Activated CD8-positive, alpha-beta memory T cell treated with anti-CD3 and anti-CD28 coated beads for 24 hours (primary cell): ENCODE results near the gene TMEM81.

Experiments used
- DNase-seq: peaks from one replicate; pipeline ENCODE4 v3.0.0-alpha.2; 2020

TMEM81 gene

DNA sequence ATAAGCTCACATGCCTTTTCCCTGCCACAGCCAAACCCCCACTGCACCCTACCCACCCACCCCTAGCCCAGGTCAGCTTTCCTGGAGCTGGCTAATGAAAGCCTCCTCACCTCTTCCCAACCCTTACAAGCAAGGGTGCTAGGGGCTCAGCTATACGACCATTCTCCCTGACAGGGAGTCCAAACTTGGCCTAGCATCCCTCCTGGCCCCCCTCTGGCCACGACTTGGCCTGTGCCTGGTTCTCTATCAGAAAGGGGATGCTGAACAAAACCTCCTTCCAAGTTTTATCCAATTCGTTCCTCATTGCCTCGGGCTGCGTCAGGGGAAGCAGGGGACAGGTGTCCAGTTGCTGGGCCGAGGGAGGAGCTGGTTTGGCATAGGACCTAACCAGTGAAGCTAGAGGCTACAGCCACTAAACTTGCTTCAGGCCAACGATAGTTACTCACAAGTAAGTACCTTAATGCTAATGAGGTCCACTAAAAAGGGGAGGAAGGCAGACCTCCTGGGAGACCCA is 8.6 kb downstream of the TMEM81 start:
- peak; percentile 37 for DNase-seq

DNA sequence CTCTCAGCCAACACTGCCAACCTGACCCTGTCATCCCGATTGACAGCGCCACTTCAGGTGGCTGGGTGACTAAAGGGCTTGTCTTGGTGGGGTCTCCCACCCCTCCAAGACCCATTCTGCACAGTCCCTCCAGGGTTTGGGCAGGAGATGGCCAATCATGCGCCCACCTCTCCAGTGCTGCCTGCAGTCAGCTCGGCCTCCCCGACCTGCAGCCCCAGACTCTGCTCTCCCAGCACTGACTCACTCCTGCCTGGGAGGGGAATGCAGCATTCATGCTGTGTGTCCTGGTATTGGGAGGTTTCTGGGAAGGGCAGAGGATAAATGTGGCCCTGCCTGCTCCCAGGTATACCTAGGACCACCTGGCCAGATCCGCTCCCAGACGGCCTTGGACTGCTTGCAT is 9.7 kb downstream of the TMEM81 start:
- peak; percentile 35 for DNase-seq

DNA sequence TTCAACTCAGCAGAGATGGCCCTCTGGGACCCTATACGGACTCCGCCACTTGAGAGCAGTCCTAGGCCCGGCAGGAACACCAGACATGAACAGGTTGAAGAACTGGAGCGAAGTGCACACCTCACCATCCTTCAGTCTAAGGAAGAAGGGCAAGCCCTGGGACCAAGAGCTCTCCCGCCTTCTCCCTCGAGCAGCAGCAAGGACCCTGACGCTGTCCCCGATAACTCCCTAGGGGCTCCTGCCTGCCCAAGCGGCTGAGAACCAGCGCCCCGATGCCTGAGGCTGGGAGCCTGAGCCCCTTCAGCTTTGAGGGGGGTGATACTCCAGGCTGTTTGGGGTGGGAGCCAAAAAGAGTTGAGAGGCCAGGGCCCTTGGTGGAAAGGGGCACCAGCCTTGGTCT is 10.2 kb downstream of the TMEM81 start:
- DNase-seq = peak; percentile 24

DNA sequence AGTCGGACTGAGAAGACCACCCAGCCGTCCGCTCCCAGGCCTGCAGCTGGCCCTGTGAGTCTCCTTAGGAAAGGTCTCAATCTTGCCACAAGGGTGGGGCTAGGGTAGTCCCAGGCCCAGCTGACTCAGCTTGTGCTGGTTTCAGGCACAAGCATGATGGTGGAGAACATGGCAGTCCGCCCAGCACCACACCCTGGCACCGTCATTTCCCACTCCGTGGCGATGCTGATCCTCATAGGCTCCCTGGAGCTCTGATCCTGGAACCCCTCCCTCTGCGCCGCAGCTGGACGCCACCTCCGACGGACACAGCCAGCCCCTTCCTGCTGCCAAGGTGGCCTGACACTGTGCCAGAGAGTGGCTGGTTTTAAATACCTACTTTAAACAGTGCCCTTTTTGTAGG is 10.7 kb downstream of the TMEM81 start:
- no peak for DNase-seq

DNA sequence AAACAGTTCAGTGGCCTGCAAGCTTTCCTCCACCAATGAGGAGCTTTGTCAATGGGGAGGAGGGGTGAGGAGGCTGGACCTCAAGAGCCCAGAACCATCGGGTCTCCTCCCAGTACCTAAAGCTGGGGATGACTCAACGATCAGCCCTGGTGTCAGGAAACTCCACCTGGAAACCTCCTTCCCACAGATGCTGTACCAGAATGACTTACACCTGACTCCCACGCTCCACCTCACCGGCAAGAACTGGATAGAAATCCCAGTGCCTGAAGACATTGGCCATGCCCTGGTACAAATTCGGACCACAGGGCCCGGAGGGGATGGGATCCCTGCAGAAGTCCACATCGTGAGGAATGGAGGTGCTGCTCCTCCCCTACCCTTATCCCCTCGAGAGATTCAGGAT is 11.4 kb downstream of the TMEM81 start:
- no peak for DNase-seq

DNA sequence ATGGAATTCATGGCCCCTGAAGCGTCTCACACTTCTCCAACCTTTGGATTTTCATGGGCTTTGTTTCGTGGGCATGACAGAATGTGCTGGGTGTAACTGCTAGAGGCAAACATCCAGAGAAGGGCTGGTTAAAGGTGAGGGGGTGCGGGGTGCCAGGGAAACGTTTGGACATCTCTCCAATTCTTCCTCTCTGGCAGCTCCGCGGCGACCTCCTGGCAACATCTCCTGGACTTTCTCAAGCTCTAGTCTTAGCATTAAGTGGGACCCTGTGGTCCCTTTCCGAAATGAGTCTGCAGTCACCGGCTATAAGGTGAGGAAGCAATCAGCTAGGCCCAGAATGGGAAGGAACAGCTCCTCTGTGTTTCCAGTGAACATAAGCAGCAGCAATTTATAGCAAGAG is 12.0 kb downstream of the TMEM81 start:
- DNase-seq = no peak

DNA sequence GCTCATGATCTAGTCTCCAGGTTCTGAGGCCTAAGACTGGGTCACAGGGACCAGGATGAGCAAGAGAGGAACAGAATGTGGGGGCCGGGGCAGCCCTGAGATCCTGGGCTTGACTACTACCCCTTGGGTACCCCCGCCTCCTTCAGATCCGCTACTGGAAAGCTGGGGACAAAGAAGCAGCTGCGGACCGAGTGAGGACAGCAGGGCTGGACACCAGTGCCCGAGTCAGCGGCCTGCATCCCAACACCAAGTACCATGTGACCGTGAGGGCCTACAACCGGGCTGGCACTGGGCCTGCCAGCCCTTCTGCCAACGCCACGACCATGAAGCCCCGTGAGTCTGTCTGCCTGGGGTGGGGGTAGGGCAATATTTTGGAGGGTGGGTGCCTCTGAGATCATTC is 12.5 kb downstream of the TMEM81 start:
- DNase-seq = no peak

DNA sequence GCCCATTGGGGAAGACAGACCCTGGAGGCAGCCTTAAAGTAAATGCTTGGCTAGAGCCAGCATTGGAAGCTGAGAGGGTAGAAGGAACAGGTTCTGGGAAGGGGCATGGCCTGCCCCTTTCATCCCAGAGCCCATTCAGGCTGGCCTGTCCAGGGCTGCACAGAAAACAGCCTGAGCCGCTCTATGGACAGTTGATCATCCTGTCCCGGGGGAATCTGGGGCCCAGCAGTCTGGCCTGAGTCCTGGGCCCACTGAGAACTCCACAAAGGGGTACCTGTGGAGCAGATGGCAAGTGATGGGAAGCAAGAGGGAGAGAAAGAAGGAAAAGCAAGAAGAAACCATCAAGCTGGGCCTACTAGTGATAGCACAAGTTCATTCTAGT is 13.2 kb downstream of the TMEM81 start:
- no peak for DNase-seq

DNA sequence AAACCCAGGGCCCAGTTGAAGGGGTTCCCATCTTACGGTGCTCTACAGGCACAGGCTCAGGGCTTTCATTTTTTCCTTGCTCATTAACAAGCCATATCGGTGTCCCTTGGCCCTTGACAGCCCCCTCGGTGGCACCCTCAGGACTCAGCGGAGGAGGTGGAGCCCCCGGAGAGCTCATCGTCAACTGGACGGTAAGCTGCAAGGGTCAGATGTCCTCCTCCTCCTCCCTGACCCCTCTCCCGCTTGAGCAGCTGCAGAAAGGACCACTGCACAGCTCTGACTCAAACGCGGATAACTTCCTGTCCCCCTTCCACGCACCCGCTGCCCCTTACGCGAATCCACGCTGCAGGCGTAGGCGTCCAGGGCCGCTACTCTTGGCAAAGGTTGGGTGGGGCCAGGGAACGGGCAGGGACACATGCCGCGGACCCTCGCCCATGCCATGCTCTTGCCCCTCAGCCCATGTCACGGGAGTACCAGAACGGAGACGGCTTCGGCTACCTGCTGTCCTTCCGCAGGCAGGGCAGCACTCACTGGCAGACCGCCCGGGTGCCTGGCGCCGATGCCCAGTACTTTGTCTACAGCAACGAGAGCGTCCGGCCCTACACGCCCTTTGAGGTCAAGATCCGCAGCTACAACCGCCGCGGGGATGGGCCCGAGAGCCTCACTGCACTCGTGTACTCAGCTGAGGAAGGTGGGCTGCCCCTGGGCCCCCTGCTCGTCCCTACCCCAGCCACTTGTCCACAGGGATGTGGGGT is 14.7 kb downstream of the TMEM81 start:
- DNase-seq = no peak

DNA sequence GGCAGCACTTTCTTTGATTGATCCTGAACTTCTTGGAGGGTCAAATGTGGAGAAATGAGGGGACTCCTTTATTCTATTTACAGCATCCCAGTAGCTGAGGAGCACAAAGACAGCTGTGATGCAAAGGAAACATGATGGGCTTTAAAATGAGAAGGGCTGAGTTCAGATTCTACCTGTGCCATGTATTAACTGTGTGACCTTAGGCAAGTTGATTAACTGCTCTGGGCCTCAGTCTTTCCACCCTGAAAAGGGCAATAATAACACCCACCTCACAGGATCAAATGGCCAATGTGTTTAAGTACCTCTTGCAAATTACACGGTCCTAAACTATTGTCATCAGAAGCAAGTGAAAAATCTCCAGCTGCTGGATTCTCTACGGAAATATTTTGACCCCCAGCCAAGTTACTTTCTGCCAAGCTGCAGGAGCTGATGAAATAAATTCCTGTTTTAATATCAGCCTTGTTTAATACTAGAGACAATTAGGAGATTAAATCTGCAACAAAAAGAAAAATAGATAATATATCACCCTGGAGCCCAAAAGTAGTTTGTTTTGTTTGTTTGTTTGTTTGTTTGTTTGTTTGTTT is 15.7 kb downstream of the TMEM81 start:
- no peak for DNase-seq

DNA sequence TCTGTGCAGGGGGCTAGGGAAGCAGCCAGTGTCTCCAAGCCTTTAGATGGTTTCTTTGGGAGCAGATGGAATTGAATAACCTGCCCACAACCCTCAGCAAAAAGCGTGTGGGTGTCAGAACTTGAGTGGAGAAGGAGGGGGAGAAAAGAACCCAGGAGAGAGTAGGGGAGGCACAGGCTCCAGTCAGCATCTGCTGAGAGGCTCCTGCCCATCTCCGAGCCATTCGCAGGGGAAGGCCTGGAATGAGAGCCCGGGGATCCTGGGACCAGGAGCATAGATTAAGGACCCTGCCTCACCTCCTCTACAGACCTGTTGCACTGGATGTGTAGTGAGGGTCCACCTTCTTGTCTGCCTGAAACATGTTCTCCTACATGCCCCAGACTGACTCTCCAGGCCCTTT is 16.3 kb downstream of the TMEM81 start:
- no peak for DNase-seq

DNA sequence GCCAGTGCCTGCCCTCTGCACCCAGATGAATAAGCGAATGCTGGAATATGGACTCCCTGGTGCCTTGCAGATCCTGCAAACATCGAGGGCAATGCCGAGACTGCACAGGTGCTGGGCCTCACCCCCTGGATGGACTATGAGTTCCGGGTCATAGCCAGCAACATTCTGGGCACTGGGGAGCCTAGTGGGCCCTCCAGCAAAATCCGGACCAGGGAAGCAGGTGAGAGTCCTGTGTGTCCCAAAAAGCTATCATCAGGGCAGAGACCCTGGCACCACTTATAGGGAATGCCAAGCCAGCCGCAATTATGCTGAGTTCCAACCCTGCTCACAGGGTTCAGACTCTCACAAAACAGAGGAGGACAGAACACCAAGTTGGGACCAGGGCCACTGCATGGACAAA is 17.2 kb downstream of the TMEM81 start:
- DNase-seq = no peak

DNA sequence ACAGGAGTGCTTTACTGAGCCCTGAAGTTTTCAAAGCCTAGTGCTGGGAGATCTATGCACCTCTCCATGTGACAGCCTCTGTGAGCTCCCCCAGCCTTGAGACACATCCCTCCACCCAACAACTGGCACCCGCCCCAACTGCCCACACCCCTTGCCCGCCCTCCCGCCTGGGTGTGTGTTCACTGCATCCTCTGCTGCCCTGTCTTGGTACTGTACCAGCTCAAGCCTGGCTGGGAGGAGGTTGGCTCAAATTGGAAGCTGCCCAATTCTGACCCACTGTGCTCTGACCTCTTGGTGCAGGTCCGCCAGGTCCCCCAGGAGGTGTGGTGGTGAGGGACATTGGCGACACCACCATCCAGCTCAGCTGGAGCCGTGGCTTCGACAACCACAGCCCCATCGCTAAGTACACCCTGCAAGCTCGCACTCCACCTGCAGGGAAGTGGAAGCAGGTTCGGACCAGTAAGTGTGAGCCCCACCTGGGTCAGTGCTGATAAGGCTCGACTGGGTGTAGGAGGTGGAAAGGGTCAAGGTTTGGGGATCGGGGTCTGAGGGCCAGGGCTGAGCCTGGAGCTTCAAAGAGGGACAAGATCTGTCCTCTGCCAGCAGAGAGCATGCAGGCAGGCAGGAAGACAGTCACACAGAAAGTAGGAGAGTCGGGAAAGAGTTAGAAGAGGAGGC is 18.0 kb downstream of the TMEM81 start:
- DNase-seq = no peak

DNA sequence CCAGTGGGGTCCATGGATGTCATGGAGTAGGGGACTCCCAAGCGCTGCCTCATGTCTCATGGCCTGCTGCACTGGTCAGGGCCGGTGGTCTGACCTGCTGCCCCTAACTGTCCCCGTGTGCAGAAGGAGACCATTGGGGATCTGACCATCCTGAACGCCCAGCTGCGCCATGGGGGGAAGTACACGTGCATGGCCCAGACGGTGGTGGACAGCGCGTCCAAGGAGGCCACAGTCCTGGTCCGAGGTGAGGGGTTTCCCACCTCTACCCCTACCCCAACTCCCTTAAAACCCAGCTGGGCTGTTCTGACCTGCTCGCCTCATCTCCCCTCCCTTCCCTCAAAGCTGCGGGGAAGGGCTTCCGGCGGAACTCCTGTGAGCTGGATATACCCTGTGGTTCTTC is 18.6 kb downstream of the TMEM81 start:
- no peak for DNase-seq

DNA sequence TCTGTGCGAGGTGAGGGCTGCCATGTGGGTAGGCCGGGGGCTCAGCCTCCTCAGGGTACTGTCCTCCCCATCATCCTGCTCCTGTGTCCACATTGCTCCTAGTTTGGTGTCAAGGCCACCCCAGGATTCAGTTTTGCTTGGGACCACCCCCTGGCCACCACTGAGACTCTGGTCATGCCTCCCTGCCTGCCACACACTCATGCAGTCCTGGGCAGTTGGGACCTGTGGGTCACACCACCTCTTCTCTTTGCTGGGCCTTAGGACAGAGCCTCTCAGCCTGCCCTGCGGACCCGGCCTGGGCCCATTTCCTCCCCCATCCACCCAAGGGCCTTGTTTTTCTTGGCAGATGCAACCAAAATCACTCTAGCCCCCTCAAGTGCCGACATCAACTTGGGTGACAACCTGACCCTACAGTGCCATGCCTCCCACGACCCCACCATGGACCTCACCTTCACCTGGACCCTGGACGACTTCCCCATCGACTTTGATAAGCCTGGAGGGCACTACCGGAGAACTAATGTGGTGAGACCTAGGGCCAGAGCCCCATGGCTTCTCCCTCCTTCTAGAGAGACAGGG is 19.4 kb downstream of the TMEM81 start:
- DNase-seq = no peak

DNA sequence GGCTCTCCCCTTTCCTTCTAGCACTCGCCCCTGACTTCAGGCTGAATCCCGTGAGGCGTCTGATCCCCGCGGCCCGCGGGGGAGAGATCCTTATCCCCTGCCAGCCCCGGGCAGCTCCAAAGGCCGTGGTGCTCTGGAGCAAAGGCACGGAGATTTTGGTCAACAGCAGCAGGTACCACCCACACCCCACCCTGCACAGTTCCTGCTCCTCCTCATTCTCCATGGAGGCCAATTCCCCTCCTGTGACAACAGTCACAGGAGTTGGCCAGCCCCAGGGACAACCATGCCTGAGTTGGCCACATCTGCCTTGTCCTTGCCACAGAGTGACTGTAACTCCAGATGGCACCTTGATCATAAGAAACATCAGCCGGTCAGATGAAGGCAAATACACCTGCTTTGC is 20.0 kb downstream of the TMEM81 start:
- no peak for DNase-seq

DNA sequence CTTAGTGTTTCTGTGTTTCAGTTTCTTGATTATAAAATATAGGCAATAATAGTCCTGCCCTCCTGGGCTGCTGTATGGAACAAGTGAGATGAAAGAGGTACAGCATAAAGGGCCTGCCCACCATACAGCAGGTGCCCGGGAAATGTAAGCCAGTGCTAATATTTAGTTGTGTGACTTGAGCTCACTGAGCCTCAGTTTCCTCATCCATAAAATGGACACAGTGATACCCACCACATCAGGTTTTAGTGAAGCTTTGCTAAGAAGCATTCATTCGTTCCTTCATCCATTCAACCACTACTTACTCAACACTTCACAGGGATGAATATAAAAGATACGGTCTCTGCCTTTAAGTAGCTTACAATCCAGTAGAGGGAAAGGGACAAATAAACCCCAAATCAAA is 21.4 kb downstream of the TMEM81 start:
- no peak for DNase-seq

DNA sequence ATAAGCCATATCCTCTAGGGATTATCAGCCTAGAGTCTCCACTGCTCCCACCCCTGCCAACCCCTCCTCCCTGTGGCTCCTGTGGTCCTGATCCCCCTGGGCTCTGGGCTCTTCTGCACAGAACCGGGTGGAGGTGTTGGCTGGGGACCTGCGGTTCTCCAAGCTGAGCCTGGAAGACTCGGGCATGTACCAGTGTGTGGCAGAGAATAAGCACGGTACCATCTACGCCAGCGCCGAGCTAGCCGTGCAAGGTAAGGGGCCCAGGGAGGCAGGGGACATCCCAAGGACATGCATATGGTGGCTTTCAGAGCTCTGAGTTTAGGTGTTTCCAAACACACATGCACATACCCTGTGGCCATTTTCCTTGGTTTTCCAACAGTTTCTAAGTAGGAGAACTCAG is 21.9 kb downstream of the TMEM81 start:
- no peak for DNase-seq

DNA sequence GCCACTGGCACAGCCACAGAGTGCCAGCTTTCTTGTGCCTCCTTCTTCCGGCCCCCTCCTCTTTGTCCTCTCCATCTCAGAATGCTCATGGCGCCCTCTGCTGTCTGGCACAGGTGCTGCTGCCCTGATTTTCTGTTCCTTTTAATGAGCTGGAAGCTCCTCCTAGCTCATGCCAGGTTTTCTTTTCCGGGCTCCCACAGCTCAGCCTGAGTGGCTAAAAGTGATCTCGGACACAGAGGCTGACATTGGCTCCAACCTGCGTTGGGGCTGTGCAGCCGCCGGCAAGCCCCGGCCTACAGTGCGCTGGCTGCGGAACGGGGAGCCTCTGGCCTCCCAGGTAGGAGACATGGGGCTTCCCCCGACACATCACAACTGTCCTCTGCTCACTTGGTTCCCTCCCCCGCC is 22.6 kb downstream of the TMEM81 start:
- DNase-seq = peak; percentile 85

DNA sequence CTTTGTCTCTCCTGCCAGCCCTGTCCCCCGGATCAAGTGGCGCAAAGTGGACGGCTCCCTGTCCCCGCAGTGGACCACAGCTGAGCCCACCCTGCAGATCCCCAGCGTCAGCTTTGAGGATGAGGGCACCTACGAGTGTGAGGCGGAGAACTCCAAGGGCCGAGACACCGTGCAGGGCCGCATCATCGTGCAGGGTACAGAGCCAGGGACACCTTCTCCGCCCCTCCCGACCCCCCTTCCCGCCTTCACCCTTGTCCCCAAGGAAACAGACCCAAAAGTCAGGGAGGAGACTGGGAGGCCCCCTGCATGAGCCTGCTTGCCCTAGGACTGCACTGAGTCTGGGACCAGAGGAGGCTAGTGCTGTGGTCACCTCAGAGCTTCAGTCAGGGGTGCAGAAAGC is 23.0 kb downstream of the TMEM81 start:
- peak; percentile 59 for DNase-seq

DNA sequence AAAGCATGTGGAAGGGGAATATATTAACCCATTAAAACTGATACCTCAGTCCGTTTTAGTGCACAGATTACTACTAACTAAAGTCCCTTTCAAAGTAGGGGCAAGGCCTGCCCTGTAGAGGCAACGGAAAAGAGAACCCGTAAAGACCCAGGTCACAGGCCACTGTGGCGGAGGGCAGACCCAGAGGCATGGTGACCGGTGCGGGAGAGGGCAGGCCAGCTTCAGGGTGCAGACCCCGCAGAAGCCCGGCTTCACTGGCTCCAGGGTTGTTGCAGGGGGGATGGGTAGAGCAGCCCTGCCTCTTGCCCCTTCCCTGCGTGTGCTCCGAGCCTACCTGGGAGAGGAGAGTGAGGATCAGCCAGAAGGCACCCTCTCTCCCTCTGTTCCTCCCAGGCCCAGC is 23.5 kb downstream of the TMEM81 start:
- no peak for DNase-seq

DNA sequence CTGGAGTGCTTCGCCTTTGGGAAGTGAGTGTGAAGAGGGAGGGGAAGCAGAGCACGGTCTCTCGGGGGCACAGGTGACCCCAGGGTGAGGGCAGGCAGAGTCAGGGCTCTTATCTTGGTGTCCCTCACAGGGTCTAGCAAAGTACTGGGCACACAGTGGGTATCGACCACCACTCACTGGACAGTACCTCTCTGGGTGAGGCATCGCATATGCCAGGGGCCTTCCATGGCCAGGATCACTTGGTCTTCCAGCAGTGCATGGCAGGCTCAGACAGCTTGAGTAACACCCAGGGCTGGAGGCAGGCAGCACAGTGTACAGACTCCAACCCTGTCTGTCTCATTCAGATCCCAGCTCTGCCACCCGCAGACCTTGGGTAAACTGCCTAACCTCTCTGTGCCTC is 24.6 kb downstream of the TMEM81 start:
- DNase-seq = no peak

DNA sequence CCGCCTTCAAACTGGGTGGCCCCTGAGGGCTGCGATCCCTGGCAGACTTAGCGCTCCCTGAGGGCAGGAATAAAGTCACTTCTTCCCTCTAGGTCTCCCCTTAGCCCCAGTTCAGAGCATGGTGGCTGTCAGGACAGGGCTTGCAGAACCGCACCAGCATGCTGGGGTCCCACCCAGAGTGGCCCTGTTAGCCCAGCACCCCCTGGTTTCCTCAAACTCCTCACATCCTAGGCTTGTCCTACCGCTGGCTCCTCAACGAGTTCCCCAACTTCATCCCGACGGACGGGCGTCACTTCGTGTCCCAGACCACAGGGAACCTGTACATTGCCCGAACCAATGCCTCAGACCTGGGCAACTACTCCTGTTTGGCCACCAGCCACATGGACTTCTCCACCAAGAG is 25.4 kb downstream of the TMEM81 start:
- DNase-seq = no peak
